Smooth muscle cell (in vitro differentiated cells): ENCODE measurements around the gene C7orf57. TPM values are rescaled to one million over a fixed set of nuclear protein-coding genes. Genes with fewer than 3 reads are reported as not detected.

ENCODE experiments used
- DNase-seq: peaks from one replicate; lab custom pipeline; 2025; ENCODE audit not compliant: unreplicated experiment; lab: John Stamatoyannopoulos, UW
- H2AFZ ChIP-seq: fragments of 200-600 bp; sonication (generic); 2 replicates; pipeline ENCODE4 v1.6.0; 2016; ENCODE audit warnings: antibody characterized with exemption, low read depth, mild to moderate bottlenecking
- H3F3A ChIP-seq: fragments of 200-600 bp; sonication (generic); 2 replicates; pipeline ENCODE4 v1.6.0; 2017; ENCODE audit warnings: antibody characterized with exemption, low read depth
- H3K27ac ChIP-seq: fragments of 200-600 bp; sonication (generic); 2 replicates; pipeline ENCODE4 v1.5.1; 2016; ENCODE audit warnings: low read depth, mild to moderate bottlenecking
- H3K27me3 ChIP-seq: fragments of 200-600 bp; sonication (generic); 2 replicates; pipeline ENCODE4 v1.6.1; 2016; ENCODE audit warnings: low read depth, mild to moderate bottlenecking
- H3K36me3 ChIP-seq: fragments of 200-600 bp; sonication (generic); 2 replicates; pipeline ENCODE4 v1.5.1; 2016; ENCODE audit warnings: low read depth
- H3K4me1 ChIP-seq: fragments of 200-600 bp; sonication (generic); 2 replicates; pipeline ENCODE4 v1.5.1; 2016; ENCODE audit warnings: low read depth
- H3K4me2 ChIP-seq: fragments of 200-600 bp; sonication (generic); 2 replicates; pipeline ENCODE4 v1.6.0; 2016; ENCODE audit warnings: mild to moderate bottlenecking
- H3K4me3 ChIP-seq: fragments of 200-600 bp; sonication (generic); 2 replicates; pipeline ENCODE4 v1.5.1; 2016; ENCODE audit warnings: mild to moderate bottlenecking
- H3K79me2 ChIP-seq: fragments of 200-600 bp; sonication (generic); 2 replicates; pipeline ENCODE4 v1.6.0; 2016; ENCODE audit warnings: low read depth, mild to moderate bottlenecking
- H3K9ac ChIP-seq: fragments of 200-600 bp; sonication (generic); 2 replicates; pipeline ENCODE4 v1.6.0; 2016; ENCODE audit warnings: low read depth
- H3K9me3 ChIP-seq: fragments of 200-600 bp; sonication (generic); replicated peaks from 2 replicates; pipeline ENCODE4 v1.5.1; 2016; ENCODE audit warnings: low read depth
- H4K20me1 ChIP-seq: fragments of 200-600 bp; sonication (generic); 2 replicates; pipeline ENCODE4 v1.6.0; 2016; ENCODE audit warnings: low read depth
- CTCF ChIP-seq: fragments of 200-600 bp; sonication (generic); IDR thresholded peaks from 2 replicates; pipeline ENCODE4 v1.5.1; 2017; ENCODE audit warnings: borderline replicate concordance, mild to moderate bottlenecking, antibody characterized with exemption; ENCODE audit not compliant: insufficient read depth, poor library complexity, severe bottlenecking
- WGBS: methylation state at CpG from one replicate; pipeline ENCODE4 v1.1.7; 2016; ENCODE audit warnings: low lambda C conversion rate; 5-methylcytosine and 5-hydroxymethylcytosine counted together
- polyA plus RNA-seq: library from polyadenylated mRNA; unstranded; fragments of >200 nt; fragmentation: Nextera tagmentation; extraction: Ambion mirVana; gene quantifications from 2 replicates; pipeline ENCODE4 v1.2.1, GENCODE V29; 2016
- total RNA-seq: library from RNA; depleted of rRNA; stranded (reverse); fragments of >200 nt; gene quantifications from 2 replicates; pipeline ENCODE4 v1.2.3, GENCODE V29; 2014

C7orf57 gene
- total and polyA plus RNA-seq, 2 experiments from 2014 or later = not detected

- no peak for DNase-seq
- no peaks in the 10 kb centered on the region for H3K27me3 ChIP-seq
- H3K9ac ChIP-seq = no peak overlapping the region
- H3K27ac ChIP-seq = no peak overlapping the region
- no peaks in the 10 kb centered on the region for H3K36me3 ChIP-seq
- H3F3A ChIP-seq = no peaks in the 10 kb centered on the region
- no peak overlapping the region for H3K4me3 ChIP-seq
- 77% methylated on average over 2 of the region's 2 CpGs for WGBS
- H3K9me3 ChIP-seq = no peaks in the 10 kb centered on the region
- peak overlapping the region; percentile 46 for H2AFZ ChIP-seq
- no peak overlapping the region for H3K4me2 ChIP-seq
- H4K20me1 ChIP-seq = no peaks in the 10 kb centered on the region
- no peaks in the 10 kb centered on the region for H3K79me2 ChIP-seq
- no peak for TF ChIP-seq CTCF
- no peaks in the 10 kb centered on the region for H3K4me1 ChIP-seq
Measured at GRCh38 chr7:48004032-48004431, 31.3 kb upstream of the C7orf57 start.

- H4K20me1 ChIP-seq = no peaks in the 10 kb centered on the region
- DNase-seq = no peak
- no peak overlapping the region for H3K9ac ChIP-seq
- no peaks in the 10 kb centered on the region for H3K27me3 ChIP-seq
- no peak for TF ChIP-seq CTCF
- peak overlapping the region; percentile 46 for H2AFZ ChIP-seq
- H3K27ac ChIP-seq = no peak overlapping the region
- no peaks in the 10 kb centered on the region for H3F3A ChIP-seq
- H3K79me2 ChIP-seq = no peaks in the 10 kb centered on the region
- WGBS = 38% methylated on average over 5 of the region's 5 CpGs
- no peaks in the 10 kb centered on the region for H3K9me3 ChIP-seq
- no peaks in the 10 kb centered on the region for H3K4me1 ChIP-seq
- H3K36me3 ChIP-seq = no peaks in the 10 kb centered on the region
- H3K4me2 ChIP-seq = no peak overlapping the region
- no peak overlapping the region for H3K4me3 ChIP-seq
Measured at GRCh38 chr7:48004638-48005037, 30.7 kb upstream of the C7orf57 start.

GRCh38 chr7:48006866-48007265, 28.5 kb upstream of the C7orf57 start:
- Histone ChIP-seq H3K79me2 (no peaks in the 10 kb centered on the region), H3K4me3 (no peak overlapping the region), H3K9ac (no peak overlapping the region), H3K36me3 (no peaks in the 10 kb centered on the region), H3K27ac (no peak overlapping the region), H4K20me1 (no peaks in the 10 kb centered on the region), H3K4me1 (no peaks in the 10 kb centered on the region), H3K27me3 (no peaks in the 10 kb centered on the region), H3F3A (no peaks in the 10 kb centered on the region), H2AFZ (no peak overlapping the region), H3K4me2 (no peak overlapping the region), H3K9me3 (no peaks in the 10 kb centered on the region)
- TF ChIP-seq CTCF = no peak
- WGBS = 88% methylated on average over 6 of the region's 6 CpGs
- DNase-seq = no peak

- Histone ChIP-seq H2AFZ (no peak overlapping the region), H3K4me1 (no peaks in the 10 kb centered on the region), H3K27me3 (no peaks in the 10 kb centered on the region), H4K20me1 (no peaks in the 10 kb centered on the region), H3K4me3 (no peak overlapping the region), H3K4me2 (no peak overlapping the region), H3K9ac (no peak overlapping the region), H3K36me3 (no peaks in the 10 kb centered on the region), H3F3A (no peaks in the 10 kb centered on the region), H3K79me2 (no peaks in the 10 kb centered on the region), H3K27ac (no peak overlapping the region), H3K9me3 (no peaks in the 10 kb centered on the region)
- no peak for TF ChIP-seq CTCF
- 84% methylated on average over 4 of the region's 4 CpGs for WGBS
- DNase-seq = no peak
Measured at GRCh38 chr7:48009257-48009656, 26.1 kb upstream of the C7orf57 start.
